Measurements from ENCODE around the gene ST3GAL6. TPM values are rescaled to one million over a fixed set of nuclear protein-coding genes. Genes with fewer than 3 reads are reported as not detected.

ST3GAL6 gene
- total RNA-seq, 1 donor from 2014 or later: 46.8 TPM

DNA sequence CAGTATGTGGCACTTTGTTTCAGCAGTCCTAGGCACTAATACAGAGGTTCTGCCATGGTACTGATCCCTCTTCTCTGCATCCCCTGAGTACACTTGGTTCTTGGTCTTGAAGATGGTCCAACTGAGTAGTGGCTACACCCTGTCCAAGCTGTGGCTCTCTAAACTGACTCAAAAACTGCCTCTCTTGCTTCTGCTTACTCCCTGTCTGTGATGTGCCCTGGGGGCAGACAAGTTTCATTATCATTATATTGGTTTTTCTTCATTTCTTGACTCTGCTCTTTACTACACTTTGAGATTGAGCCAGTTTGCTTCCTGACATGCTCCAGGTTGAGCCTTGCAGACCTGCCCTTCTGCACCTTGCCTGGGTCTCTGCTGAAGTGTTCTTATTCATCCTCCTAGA, 18.9 kb upstream of the ST3GAL6 start:
- peaks cover 35% of the 10 kb centered on the region for H3K4me1 Mint-ChIP-seq (ENCODE audit: low read depth)
- H3K27me3 Mint-ChIP-seq: no peaks in the 10 kb centered on the region
- no peaks in the 10 kb centered on the region for H3K9me3 Mint-ChIP-seq (ENCODE audit: low read depth)
- H3K27ac Mint-ChIP-seq: no peak overlapping the region
- H3K36me3 Mint-ChIP-seq (ENCODE audit: insufficient read depth): peaks cover 1% of the 10 kb centered on the region
- H3K4me3 Mint-ChIP-seq (ENCODE audit: low read depth): no peak overlapping the region
- no peak for DNase-seq (ENCODE audit: low spot score, unreplicated experiment)
- TF ChIP-seq, protein P1, sequence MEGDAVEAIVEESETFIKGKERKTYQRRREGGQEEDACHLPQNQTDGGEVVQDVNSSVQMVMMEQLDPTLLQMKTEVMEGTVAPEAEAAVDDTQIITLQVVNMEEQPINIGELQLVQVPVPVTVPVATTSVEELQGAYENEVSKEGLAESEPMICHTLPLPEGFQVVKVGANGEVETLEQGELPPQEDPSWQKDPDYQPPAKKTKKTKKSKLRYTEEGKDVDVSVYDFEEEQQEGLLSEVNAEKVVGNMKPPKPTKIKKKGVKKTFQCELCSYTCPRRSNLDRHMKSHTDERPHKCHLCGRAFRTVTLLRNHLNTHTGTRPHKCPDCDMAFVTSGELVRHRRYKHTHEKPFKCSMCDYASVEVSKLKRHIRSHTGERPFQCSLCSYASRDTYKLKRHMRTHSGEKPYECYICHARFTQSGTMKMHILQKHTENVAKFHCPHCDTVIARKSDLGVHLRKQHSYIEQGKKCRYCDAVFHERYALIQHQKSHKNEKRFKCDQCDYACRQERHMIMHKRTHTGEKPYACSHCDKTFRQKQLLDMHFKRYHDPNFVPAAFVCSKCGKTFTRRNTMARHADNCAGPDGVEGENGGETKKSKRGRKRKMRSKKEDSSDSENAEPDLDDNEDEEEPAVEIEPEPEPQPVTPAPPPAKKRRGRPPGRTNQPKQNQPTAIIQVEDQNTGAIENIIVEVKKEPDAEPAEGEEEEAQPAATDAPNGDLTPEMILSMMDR (IDR thresholded peaks at IDR 0.05; ENCODE audit: unreplicated experiment): no peak

DNA sequence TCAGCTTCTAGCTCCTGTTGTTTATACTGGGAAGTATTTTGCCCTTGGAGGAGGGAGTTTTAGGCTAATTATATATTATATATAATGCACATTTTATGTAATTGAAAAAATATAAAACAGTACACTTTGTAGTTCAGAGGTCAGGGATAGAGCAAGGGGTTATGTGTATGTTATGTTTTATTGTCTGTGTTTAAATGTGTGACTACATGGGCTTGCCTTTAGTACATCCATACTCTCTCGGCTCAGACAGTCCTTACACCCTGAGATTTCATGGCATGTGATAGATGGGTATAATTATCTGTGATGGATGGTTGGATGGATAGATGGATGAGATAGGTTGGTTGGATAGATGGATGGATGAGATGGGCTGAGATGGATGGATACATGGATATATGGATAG, 17.4 kb upstream of the ST3GAL6 start:
- H3K27me3 Mint-ChIP-seq: no peaks in the 10 kb centered on the region
- no peak overlapping the region for H3K4me3 Mint-ChIP-seq (ENCODE audit: low read depth)
- TF ChIP-seq, protein P1 (IDR thresholded peaks at IDR 0.05; ENCODE audit: unreplicated experiment): no peak
- H3K4me1 Mint-ChIP-seq (ENCODE audit: low read depth): peaks cover 32% of the 10 kb centered on the region
- no peak for DNase-seq (ENCODE audit: low spot score, unreplicated experiment)
- no peak overlapping the region for H3K27ac Mint-ChIP-seq
- H3K36me3 Mint-ChIP-seq (ENCODE audit: insufficient read depth): peaks cover 1% of the 10 kb centered on the region
- H3K9me3 Mint-ChIP-seq (ENCODE audit: low read depth): no peaks in the 10 kb centered on the region

DNA sequence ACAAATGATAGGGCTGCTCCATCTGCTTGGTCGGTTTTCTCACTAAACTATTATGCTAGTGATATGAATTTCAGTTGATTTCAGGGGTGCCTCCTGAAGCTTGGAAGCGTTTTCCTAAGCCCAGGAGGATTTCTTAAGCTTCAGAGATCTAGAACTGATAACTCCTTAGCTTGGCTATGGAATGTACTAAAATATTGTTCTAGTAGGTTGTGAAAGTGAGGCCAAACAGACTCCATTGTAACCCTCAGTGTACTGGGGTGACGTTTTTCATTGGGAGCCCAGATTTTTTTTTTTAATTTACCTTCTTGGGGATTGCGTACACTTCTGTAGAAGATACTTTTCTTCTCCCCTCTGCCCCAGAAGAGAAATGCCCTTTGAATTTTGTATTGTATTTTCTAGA, 17.0 kb upstream of the ST3GAL6 start:
- no peak overlapping the region for H3K27ac Mint-ChIP-seq
- no peak for DNase-seq (ENCODE audit: low spot score, unreplicated experiment)
- H3K27me3 Mint-ChIP-seq: no peaks in the 10 kb centered on the region
- H3K9me3 Mint-ChIP-seq (ENCODE audit: low read depth): no peaks in the 10 kb centered on the region
- peaks cover 1% of the 10 kb centered on the region for H3K36me3 Mint-ChIP-seq (ENCODE audit: insufficient read depth)
- H3K4me3 Mint-ChIP-seq (ENCODE audit: low read depth): no peak overlapping the region
- peaks cover 28% of the 10 kb centered on the region for H3K4me1 Mint-ChIP-seq (ENCODE audit: low read depth)
- TF ChIP-seq, protein P1 (IDR thresholded peaks at IDR 0.05; ENCODE audit: unreplicated experiment): no peak

DNA sequence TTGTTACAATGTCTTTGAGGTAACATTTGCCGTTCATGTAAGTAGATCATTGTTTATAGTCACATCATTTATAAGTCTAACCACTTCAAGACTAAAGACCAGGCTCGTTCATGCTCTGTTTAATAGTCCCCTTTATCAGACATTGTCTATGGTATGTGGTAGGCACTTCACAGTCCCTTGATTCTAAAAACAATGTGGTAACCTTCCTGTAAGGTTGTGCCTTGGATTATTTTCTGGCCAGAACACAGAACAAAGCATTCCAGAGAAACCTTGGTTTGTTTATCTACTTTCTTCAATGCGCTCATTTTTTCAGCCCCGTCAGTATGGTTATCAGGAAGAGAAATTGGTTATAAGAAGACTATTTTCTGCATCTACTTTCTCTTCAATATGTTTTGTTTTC, 16.3 kb upstream of the ST3GAL6 start:
- no peak for DNase-seq (ENCODE audit: low spot score, unreplicated experiment)
- H3K9me3 Mint-ChIP-seq (ENCODE audit: low read depth): no peaks in the 10 kb centered on the region
- no peak overlapping the region for H3K4me3 Mint-ChIP-seq (ENCODE audit: low read depth)
- peaks cover 1% of the 10 kb centered on the region for H3K36me3 Mint-ChIP-seq (ENCODE audit: insufficient read depth)
- TF ChIP-seq, protein P1 (IDR thresholded peaks at IDR 0.05; ENCODE audit: unreplicated experiment): no peak
- H3K4me1 Mint-ChIP-seq (ENCODE audit: low read depth): peaks cover 25% of the 10 kb centered on the region
- no peaks in the 10 kb centered on the region for H3K27me3 Mint-ChIP-seq
- peak overlapping the region; percentile 91 for H3K27ac Mint-ChIP-seq

DNA sequence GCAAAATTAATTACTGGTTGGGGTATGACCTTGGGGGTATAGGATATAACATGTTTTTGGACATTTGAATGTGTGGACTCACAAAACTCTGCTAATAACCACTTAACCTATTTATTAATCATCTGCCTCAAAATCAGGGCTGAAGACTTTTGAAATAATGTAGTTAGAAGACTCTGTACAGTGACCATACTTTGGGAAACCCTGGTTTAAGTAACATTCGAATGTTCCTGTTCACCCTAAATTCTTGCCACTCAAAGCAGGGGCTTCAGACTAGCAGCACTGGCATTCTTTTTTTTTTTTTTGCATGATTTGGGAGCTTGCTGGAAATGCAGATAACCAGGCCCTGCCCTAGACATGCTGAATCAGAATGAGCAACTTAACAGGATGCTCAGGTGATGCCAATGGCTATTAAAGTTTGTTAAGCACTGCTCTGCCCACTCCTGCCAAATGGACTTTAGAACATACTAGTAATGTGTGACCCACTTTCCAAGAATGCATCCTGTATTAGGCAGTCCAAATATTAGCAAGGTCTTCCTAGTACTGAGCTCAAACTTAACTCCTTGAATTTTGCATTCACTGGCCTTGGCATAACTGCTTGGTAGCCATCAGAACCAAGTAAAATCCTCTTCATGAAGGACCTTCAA, 12.7 kb upstream of the ST3GAL6 start:
- TF ChIP-seq, protein P1 (IDR thresholded peaks at IDR 0.05; ENCODE audit: unreplicated experiment): no peak
- Mint-ChIP-seq H3K27ac (no peak overlapping the region), H3K36me3 (ENCODE audit: insufficient read depth) (peaks cover 1% of the 10 kb centered on the region), H3K4me3 (ENCODE audit: low read depth) (no peak overlapping the region), H3K27me3 (no peaks in the 10 kb centered on the region), H3K4me1 (ENCODE audit: low read depth) (peaks cover 28% of the 10 kb centered on the region), H3K9me3 (ENCODE audit: low read depth) (no peaks in the 10 kb centered on the region)
- no peak for DNase-seq (ENCODE audit: low spot score, unreplicated experiment)
